KOPT-K1 (cell line): ENCODE measurements around the gene PATL2.
"Not testable (repeated sequence)": the region's sequence is repeated elsewhere in the genome, so short reads cannot be mapped to it uniquely, and the experiment has no call there.

Source experiments
- H3K27ac ChIP-seq: fragments of 200-600 bp; sonication (generic); 2 replicates; pipeline ENCODE4 v1.5.1; 2016; ENCODE audit warnings: antibody characterized with exemption, mild to moderate bottlenecking, low read depth, low read length; ENCODE audit not compliant: poor library complexity, severe bottlenecking
- H3K36me3 ChIP-seq: fragments of 200-600 bp; sonication (generic); 2 replicates; pipeline ENCODE4 v1.5.1; 2017; ENCODE audit warnings: antibody characterized with exemption, mild to moderate bottlenecking, low read length, moderate library complexity; ENCODE audit not compliant: insufficient read depth
- H3K9me3 ChIP-seq: fragments of 200-600 bp; sonication (generic); 2 replicates; pipeline ENCODE4 v1.5.1; 2017; ENCODE audit warnings: antibody characterized with exemption, low read length, mild to moderate bottlenecking; ENCODE audit not compliant: insufficient read depth, poor library complexity, severe bottlenecking

PATL2 gene

GRCh38 chr15:44711096-44711742, at the start of gene PATL2, which contains the start of gene B2M:
PATL2 (minus strand) TSS chr15:44711323; CDS start chr15:44676490, 34,833 bp downstream.
B2M (plus strand) TSS chr15:44711517; CDS start chr15:44711547, 30 bp downstream.
- Histone ChIP-seq H3K9me3 (no peaks in the 10 kb centered on the region), H3K36me3 (peaks cover 29% of the 10 kb centered on the region), H3K27ac (peak within 1 kb of the TSS; percentile 98)

- H3K27ac ChIP-seq, result no peak overlapping the region
- peaks cover 10% of the 10 kb centered on the region for H3K9me3 ChIP-seq
- H3K36me3 ChIP-seq, result no peaks in the 10 kb centered on the region
Observed at GRCh38 chr15:44753345-44753744, 42.2 kb upstream of the PATL2 start.

GRCh38 chr15:44743454-44743853, 32.3 kb upstream of the PATL2 start:
- H3K9me3 ChIP-seq, H3K36me3 ChIP-seq, H3K27ac ChIP-seq: not testable (repeated sequence)

GRCh38 chr15:44739222-44739847, 28.2 kb upstream of the PATL2 start:
- H3K27ac ChIP-seq, H3K9me3 ChIP-seq, H3K36me3 ChIP-seq: not testable (repeated sequence)

- H3K9me3 ChIP-seq, result no peaks in the 10 kb centered on the region
- H3K27ac ChIP-seq, result no peak overlapping the region
- H3K36me3 ChIP-seq, result no peaks in the 10 kb centered on the region
Observed at GRCh38 chr15:44738340-44738984, 27.3 kb upstream of the PATL2 start.

GRCh38 chr15:44736181-44736765, 25.1 kb upstream of the PATL2 start, which contains the start of gene TRIM69:
TRIM69 (plus strand) TSS chr15:44736528; CDS start chr15:44736705, 177 bp downstream.
- H3K9me3 ChIP-seq, result no peaks in the 10 kb centered on the region
- peaks cover 13% of the 10 kb centered on the region; the same call in 1 of the 2 replicates for H3K36me3 ChIP-seq
- peak within 1 kb of the TSS; percentile 40 for H3K27ac ChIP-seq

- Histone ChIP-seq H3K36me3 (peaks cover 14% of the 10 kb centered on the region; the same call in 1 of the 2 replicates), H3K9me3 (no peaks in the 10 kb centered on the region), H3K27ac (peak overlapping the region; percentile 40)
Observed at GRCh38 chr15:44735482-44736180, 24.5 kb upstream of the PATL2 start.

GRCh38 chr15:44734839-44735481, 23.8 kb upstream of the PATL2 start:
- no peak overlapping the region for H3K27ac ChIP-seq
- peaks cover 14% of the 10 kb centered on the region; the same call in 1 of the 2 replicates for H3K36me3 ChIP-seq
- no peaks in the 10 kb centered on the region for H3K9me3 ChIP-seq

- peaks cover 14% of the 10 kb centered on the region; the same call in 1 of the 2 replicates for H3K36me3 ChIP-seq
- no peaks in the 10 kb centered on the region for H3K9me3 ChIP-seq
- peak overlapping the region; percentile 96 for H3K27ac ChIP-seq
Observed at GRCh38 chr15:44729408-44730127, 18.4 kb upstream of the PATL2 start.

- peaks cover 14% of the 10 kb centered on the region; the same call in 1 of the 2 replicates for H3K36me3 ChIP-seq
Observed at GRCh38 chr15:44728576-44729407, 17.7 kb upstream of the PATL2 start.

GRCh38 chr15:44728232-44728575, 17.1 kb upstream of the PATL2 start:
- H3K27ac ChIP-seq, result peak overlapping the region; percentile 96

More at GRCh38 chr15:44728576-44729407, 17.7 kb upstream of the PATL2 start:
- peak overlapping the region; percentile 96 for H3K27ac ChIP-seq
- H3K9me3 ChIP-seq, result no peaks in the 10 kb centered on the region

GRCh38 chr15:44727485-44728231, 16.5 kb upstream of the PATL2 start:
- Histone ChIP-seq H3K36me3 (peaks cover 14% of the 10 kb centered on the region; the same call in 1 of the 2 replicates), H3K9me3 (no peaks in the 10 kb centered on the region), H3K27ac (peak overlapping the region; percentile 96)

More at GRCh38 chr15:44728232-44728575, 17.1 kb upstream of the PATL2 start:
- H3K36me3 ChIP-seq, result peaks cover 14% of the 10 kb centered on the region; the same call in 1 of the 2 replicates
- H3K9me3 ChIP-seq, result not testable (repeated sequence)
